Activated CD4-positive, CD25-positive, alpha-beta regulatory T cell treated with anti-CD3 and anti-CD28 coated beads, Interleukin-2, amount 50 U/mL, for 24 hours (primary cell): Measurements from ENCODE around the gene PARP14.
A peak's percentile ranks its signal among the peaks of the same experiment; 100 is the strongest.
"Not testable (repeated sequence)": the region's sequence is repeated elsewhere in the genome, so short reads cannot be mapped to it uniquely, and the experiment has no call there.

Source experiments
- ATAC-seq, 2 donors: fragments of 150-1000 bp; cut with Tn5 transposase; one replicate each; pipeline ENCODE4 v1.10.0; 2021; ENCODE audit warnings: mild to moderate bottlenecking in 1 of 2, moderate library complexity in 1 of 2

Gene PARP14

GRCh38 chr3:122727294-122727693 lies 46.7 kb downstream of the PARP14 start:
- no peak for ATAC-seq

GRCh38 chr3:122727766-122728165 lies 47.1 kb downstream of the PARP14 start:
- ATAC-seq, result no peak

- no peak for ATAC-seq
These were observed 47.5 kb downstream of the PARP14 start for GRCh38 chr3:122728186-122728585.

- no peak for ATAC-seq
These were observed 48.3 kb downstream of the PARP14 start for GRCh38 chr3:122728756-122729514.

- ATAC-seq, result no peak
These were observed 49.6 kb downstream of the PARP14 start for GRCh38 chr3:122730240-122730639.

GRCh38 chr3:122732682-122733525 lies 52.3 kb downstream of the PARP14 start:
- ATAC-seq, result not testable (repeated sequence)

GRCh38 chr3:122739172-122739571 lies 58.5 kb downstream of the PARP14 start:
- ATAC-seq, result no peak

- no peak for ATAC-seq
These were observed 61.6 kb downstream of the PARP14 start for GRCh38 chr3:122742234-122742633.

- no peak for ATAC-seq
These were observed 63.0 kb downstream of the PARP14 start for GRCh38 chr3:122743581-122744120.

GRCh38 chr3:122745369-122746021 lies 64.9 kb downstream of the PARP14 start:
- ATAC-seq, result peak in 1 of 2 donors; percentile 66

GRCh38 chr3:122747295-122747694 lies 66.7 kb downstream of the PARP14 start:
- not testable (repeated sequence) for ATAC-seq

- ATAC-seq, result no peak
These were observed 67.7 kb downstream of the PARP14 start for GRCh38 chr3:122748347-122748746.

GRCh38 chr3:122754929-122755328 lies 74.3 kb downstream of the PARP14 start:
- peak in 1 of 2 donors; percentile 58 for ATAC-seq

- ATAC-seq, result no peak
These were observed 74.9 kb downstream of the PARP14 start for GRCh38 chr3:122755491-122755890.

GRCh38 chr3:122758877-122759560 lies 78.4 kb downstream of the PARP14 start:
- no peak for ATAC-seq

GRCh38 chr3:122760453-122761271 lies 80.0 kb downstream of the PARP14 start:
- no peak for ATAC-seq

GRCh38 chr3:122766430-122766829 lies 85.8 kb downstream of the PARP14 start:
- no peak for ATAC-seq

- no peak for ATAC-seq
These were observed 87.1 kb downstream of the PARP14 start for GRCh38 chr3:122767540-122768372.

GRCh38 chr3:122770521-122771202 lies 90.0 kb downstream of the PARP14 start:
- ATAC-seq, result no peak

- no peak for ATAC-seq
These were observed 92.2 kb downstream of the PARP14 start for GRCh38 chr3:122772827-122773226.
